ENCODE results near the gene LRPPRC.

Gene LRPPRC

GRCh38 chr2:43854671-43855070, 141.1 kb downstream of the LRPPRC start:
- DNase-seq (ENCODE audit: low spot score): no peak

- no peak for DNase-seq (ENCODE audit: low spot score)
Measured at GRCh38 chr2:43853141-43854081, 142.4 kb downstream of the LRPPRC start.

- no peak for DNase-seq (ENCODE audit: low spot score)
Measured at GRCh38 chr2:43852196-43852730, 143.5 kb downstream of the LRPPRC start.

GRCh38 chr2:43851011-43851980, 144.5 kb downstream of the LRPPRC start:
- no peak for DNase-seq (ENCODE audit: low spot score)

GRCh38 chr2:43848214-43848613, 147.6 kb downstream of the LRPPRC start:
- no peak for DNase-seq (ENCODE audit: low spot score)

- DNase-seq (ENCODE audit: low spot score): no peak
Measured at GRCh38 chr2:43846140-43846793, 149.5 kb downstream of the LRPPRC start.

GRCh38 chr2:43845181-43845580, 150.6 kb downstream of the LRPPRC start:
- no peak for DNase-seq (ENCODE audit: low spot score)

GRCh38 chr2:43842866-43843226, 152.9 kb downstream of the LRPPRC start:
- no peak for DNase-seq (ENCODE audit: low spot score)

- no peak for DNase-seq (ENCODE audit: low spot score)
Measured at GRCh38 chr2:43841949-43842865, 153.6 kb downstream of the LRPPRC start.

- no peak for DNase-seq (ENCODE audit: low spot score)
Measured at GRCh38 chr2:43840965-43841364, 154.8 kb downstream of the LRPPRC start.

GRCh38 chr2:43839776-43840564, 155.8 kb downstream of the LRPPRC start:
- DNase-seq (ENCODE audit: low spot score): no peak

GRCh38 chr2:43838560-43839267, 157.1 kb downstream of the LRPPRC start, which contains the start of the genes ABCG5 and ABCG8:
Gene ABCG5, minus strand, starts transcription at chr2:43838839. Its CDS starts 160 bp downstream, at chr2:43838679.
Gene ABCG8, plus strand, starts transcription at chr2:43838971. Its CDS starts 83 bp downstream, at chr2:43839054.
- DNase-seq (ENCODE audit: low spot score): no peak

- DNase-seq (ENCODE audit: low spot score): no peak
Measured at GRCh38 chr2:43837831-43838559, 157.8 kb downstream of the LRPPRC start.

GRCh38 chr2:43837033-43837432, 158.8 kb downstream of the LRPPRC start:
- DNase-seq (ENCODE audit: low spot score): no peak

Data from activated CD4-positive, alpha-beta T cell treated with anti-CD3 and anti-CD28 coated beads, Interleukin-2, Interleukin-4, amounts not matched to agents 100 ng/mL and 50 ng/mL, durations not matched to agents 16 hours and 8 hours (primary cell).